IPS-18c (cell line): ENCODE measurements around the gene FOXC1.

Experiments
- H3K4me3 ChIP-seq: 2 replicates; pipeline ENCODE4 v1.7.0; 2013; ENCODE audit warnings: low read depth, mild to moderate bottlenecking, low read length, moderate library complexity; ENCODE audit not compliant: insufficient read depth
- H3K9me3 ChIP-seq: one replicate; pipeline ENCODE4 v1.6.1; 2013; ENCODE audit warnings: mild to moderate bottlenecking, low read length, moderate library complexity; ENCODE audit not compliant: control insufficient read depth, insufficient read depth

The FOXC1 gene

DNA sequence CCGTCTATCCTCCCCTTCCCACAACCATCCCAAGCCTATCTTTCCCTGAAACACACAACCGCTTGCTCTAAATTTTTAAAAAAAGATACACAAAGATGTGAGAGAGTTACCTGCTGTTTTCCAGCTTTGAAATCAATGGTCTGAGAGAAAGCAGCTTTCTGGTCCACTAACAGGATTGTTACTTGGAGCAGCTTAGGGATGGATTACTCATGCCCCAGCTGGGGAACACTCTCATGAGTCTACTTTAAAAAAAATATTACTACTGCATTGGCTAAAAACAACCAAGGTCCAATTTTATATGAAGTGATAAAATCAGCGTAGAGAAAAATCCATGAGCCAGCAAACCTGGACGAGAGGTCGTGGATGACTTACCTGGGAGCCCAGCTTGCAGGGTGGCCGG is 29.6 kb upstream of the FOXC1 start:
- H3K4me3 ChIP-seq = no peak overlapping the region
- H3K9me3 ChIP-seq = no peaks in the 10 kb centered on the region

- Histone ChIP-seq H3K4me3 (no peak overlapping the region), H3K9me3 (no peaks in the 10 kb centered on the region)
These were observed 29.1 kb upstream of the FOXC1 start for GRCh38 chr6:1580585-1580984.

DNA sequence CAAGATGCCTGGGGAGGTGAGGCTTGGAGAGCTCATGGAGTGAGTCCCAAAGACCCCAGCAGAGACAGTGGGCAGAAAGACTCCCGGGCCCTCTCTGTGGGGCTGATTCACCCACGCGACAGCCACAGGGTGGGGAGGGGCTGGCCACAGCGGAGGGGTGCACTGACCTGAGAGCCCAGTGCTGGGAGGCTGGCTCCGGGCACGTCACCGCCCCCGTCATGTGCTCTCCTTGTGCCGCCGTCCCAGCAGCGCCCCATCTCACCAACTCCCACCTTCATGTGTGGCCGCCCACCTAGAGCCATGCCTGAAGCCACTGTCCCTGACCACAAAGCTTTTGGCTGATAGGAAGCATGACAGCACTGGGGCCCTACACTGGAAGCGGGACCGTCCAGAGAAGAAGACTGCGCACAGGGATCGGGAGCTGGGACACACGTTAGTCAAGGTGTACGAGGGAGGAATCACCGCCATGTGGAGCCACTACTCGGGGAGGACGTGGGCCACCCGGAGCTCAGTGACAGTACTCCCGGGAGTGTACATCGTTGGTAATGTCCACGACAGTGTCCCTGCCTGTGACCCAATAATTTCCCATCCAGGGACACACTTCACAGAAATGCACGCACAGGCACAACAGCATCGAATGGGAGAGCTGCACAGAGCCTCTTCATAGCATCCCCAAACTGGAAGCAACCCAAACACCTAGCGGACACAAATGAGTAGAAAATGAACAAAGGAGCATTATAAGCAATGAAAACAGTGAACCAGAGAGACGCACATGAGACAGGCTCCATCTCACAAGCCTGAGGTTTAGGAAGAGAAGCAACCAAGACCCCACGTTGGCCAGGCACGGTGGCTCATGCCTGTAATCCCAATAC is 28.4 kb upstream of the FOXC1 start:
- no peak overlapping the region for H3K4me3 ChIP-seq

GRCh38 chr6:1584146-1584545 is 25.6 kb upstream of the FOXC1 start:
- Histone ChIP-seq H3K4me3 (no peak overlapping the region), H3K9me3 (no peaks in the 10 kb centered on the region)

More for the DNA sequence above, 28.4 kb upstream of the FOXC1 start:
- no peaks in the 10 kb centered on the region for H3K9me3 ChIP-seq

GRCh38 chr6:1584996-1585668 is 24.6 kb upstream of the FOXC1 start:
- Histone ChIP-seq H3K9me3 (no peaks in the 10 kb centered on the region), H3K4me3 (no peak overlapping the region)

- no peak overlapping the region for H3K4me3 ChIP-seq
- no peaks in the 10 kb centered on the region for H3K9me3 ChIP-seq
These were observed 24.1 kb upstream of the FOXC1 start for GRCh38 chr6:1585669-1586049.

- H3K9me3 ChIP-seq = no peaks in the 10 kb centered on the region
- no peak overlapping the region for H3K4me3 ChIP-seq
These were observed 23.5 kb upstream of the FOXC1 start for GRCh38 chr6:1586256-1586655.

GRCh38 chr6:1586861-1587450 is 22.8 kb upstream of the FOXC1 start:
- Histone ChIP-seq H3K4me3 (no peak overlapping the region), H3K9me3 (no peaks in the 10 kb centered on the region)

- Histone ChIP-seq H3K4me3 (no peak overlapping the region), H3K9me3 (no peaks in the 10 kb centered on the region)
These were observed 22.2 kb upstream of the FOXC1 start for GRCh38 chr6:1587546-1587945.

DNA sequence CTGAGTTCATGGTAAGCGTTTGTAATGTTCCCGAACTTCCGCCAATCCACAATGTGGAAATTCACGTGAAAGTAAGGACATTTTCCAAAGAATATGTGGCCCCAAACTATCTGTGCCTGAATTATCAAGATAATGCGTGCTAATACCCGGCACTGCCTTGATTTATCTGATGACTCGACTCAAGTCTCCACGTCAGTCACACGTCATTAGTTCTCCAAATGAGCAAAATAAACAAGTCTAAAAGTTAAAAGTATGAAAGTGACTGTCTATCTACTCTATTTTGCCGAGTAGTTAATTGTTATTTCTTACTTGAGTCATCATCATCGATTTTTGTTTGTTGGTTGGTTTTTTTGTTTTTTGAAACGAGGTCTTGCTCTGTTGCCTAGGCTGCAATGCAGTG is 21.7 kb upstream of the FOXC1 start:
- Histone ChIP-seq H3K4me3 (no peak overlapping the region), H3K9me3 (no peaks in the 10 kb centered on the region)

DNA sequence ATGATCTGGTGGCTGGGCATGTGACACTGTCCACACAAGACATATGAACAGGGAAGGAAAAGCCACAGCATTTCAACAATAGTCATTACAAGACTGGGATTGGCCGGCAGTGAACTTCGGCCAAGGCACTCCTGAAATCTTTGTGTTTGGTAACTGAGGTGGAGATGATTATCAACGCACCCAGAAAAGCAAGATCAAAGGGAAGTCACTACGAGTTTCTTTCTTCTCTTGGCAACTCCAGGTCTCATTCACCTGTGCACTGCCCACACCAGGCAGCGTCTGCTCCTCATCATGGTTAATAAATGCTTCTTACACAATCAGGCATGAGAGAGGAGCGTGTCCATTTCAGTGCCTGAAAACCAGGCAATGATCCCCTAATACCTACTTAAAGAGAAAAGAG is 20.5 kb upstream of the FOXC1 start:
- Histone ChIP-seq H3K4me3 (no peak overlapping the region), H3K9me3 (no peaks in the 10 kb centered on the region)

DNA sequence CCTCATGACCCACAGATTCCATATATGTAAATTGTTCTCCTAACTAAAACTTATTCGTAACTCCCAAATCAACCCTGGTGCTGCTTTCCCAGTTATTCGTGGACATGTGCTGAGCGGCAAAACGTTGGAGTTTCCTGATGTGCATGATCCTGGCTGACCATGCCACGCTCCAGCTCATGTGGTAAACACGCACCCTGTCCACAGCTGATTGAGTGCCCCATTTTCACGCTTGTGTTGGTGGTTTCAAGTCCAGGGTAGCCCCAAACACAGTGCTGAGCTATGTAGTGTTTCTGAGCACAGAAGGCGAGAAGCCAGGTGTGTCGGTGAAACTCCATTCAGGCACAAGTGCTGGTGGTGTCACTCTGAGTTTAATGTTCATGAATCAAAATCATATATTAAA is 19.1 kb upstream of the FOXC1 start:
- Histone ChIP-seq H3K4me3 (no peak overlapping the region), H3K9me3 (no peaks in the 10 kb centered on the region)

DNA sequence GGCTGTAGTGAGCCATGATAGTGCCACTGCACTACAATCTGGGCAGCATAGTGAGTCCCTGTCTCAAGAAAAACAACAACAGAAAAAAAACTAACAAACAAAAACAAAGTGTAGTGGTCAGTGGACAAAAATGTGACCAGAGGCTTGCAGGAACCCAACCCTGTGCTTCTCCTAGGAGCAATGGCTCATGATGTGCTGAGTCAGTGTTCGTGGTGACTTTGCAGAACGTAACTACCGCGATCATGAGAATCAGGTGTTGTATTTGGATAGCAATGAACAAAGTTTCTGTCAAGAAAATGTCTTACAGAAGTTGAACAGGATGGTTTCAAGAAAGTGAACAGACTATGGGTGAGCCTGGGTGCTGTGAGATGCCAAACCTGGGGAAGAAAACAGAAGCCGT is 18.5 kb upstream of the FOXC1 start:
- no peak overlapping the region for H3K4me3 ChIP-seq
- H3K9me3 ChIP-seq = no peaks in the 10 kb centered on the region

DNA sequence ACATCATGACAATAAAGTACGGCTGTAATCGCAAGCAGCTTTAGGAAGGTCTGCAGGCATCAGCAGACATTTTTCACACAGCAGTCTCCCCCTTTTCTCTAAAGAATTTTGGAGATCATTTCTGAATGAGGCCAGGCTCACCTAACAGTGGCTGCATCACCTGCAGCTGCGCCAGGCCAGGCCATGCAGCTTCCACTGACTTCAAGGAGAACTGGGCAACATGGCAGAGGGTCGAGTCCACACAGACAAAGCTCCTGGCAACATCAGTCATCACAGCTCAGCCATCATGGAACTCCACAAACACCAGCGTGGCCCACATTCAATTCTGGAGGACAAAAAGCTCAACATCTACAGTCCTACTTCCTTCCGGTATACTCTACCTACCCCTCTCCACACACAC is 17.8 kb upstream of the FOXC1 start:
- Histone ChIP-seq H3K4me3 (no peak overlapping the region), H3K9me3 (no peaks in the 10 kb centered on the region)

DNA sequence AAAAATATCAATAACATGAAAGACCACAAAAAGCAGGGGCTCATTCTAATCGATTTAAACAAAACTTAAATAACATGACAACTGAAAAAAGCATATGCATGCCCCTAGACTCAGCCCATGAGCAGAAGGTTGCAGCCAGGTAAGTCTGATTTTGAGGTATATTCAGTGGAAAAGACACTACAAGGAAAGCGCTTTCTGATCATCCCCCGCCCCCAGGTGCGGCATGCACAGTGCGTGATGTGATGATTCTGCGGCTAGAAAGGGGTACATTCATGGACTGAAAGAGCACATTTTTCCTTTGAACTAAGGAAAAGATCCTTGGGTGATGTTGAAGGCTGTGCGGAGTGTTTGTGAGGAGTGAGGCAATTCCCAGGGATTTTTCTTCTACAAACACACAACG is 16.9 kb upstream of the FOXC1 start:
- H3K9me3 ChIP-seq = no peaks in the 10 kb centered on the region
- H3K4me3 ChIP-seq = no peak overlapping the region

GRCh38 chr6:1593286-1593957 is 16.3 kb upstream of the FOXC1 start:
- no peak overlapping the region for H3K4me3 ChIP-seq

DNA sequence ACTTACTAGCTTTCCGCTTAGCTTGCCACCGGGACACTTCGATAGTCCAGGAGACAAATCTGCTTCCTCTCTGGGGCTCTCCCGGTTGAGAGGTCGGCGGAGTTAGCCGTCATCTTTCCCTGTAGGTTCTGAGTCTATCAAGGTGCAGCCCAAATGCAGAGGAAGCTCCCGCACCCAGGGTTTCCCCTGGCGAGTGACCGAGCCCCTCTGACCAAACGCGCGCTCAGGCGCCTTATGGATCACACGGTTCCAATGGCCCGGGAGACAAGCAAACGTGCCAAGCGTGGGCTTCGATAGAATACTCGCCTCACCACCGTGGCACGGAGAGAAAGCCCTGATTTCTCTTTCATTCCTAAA is 15.8 kb upstream of the FOXC1 start:
- no peaks in the 10 kb centered on the region for H3K9me3 ChIP-seq
- H3K4me3 ChIP-seq = no peak overlapping the region

More at GRCh38 chr6:1593286-1593957, 16.3 kb upstream of the FOXC1 start:
- no peaks in the 10 kb centered on the region for H3K9me3 ChIP-seq
